Activated CD4-positive, alpha-beta T cell treated with anti-CD3 and anti-CD28 coated beads, Interleukin-10, Interleukin-2, amounts not matched to agents 100 ng/mL and 50 ng/mL, durations not matched to agents 16 hours and 8 hours (primary cell): ENCODE results near the gene ALX1.

Source experiments
- DNase-seq: peaks from one replicate; pipeline ENCODE4 v3.0.0-alpha.2; 2020

ALX1 gene

DNA sequence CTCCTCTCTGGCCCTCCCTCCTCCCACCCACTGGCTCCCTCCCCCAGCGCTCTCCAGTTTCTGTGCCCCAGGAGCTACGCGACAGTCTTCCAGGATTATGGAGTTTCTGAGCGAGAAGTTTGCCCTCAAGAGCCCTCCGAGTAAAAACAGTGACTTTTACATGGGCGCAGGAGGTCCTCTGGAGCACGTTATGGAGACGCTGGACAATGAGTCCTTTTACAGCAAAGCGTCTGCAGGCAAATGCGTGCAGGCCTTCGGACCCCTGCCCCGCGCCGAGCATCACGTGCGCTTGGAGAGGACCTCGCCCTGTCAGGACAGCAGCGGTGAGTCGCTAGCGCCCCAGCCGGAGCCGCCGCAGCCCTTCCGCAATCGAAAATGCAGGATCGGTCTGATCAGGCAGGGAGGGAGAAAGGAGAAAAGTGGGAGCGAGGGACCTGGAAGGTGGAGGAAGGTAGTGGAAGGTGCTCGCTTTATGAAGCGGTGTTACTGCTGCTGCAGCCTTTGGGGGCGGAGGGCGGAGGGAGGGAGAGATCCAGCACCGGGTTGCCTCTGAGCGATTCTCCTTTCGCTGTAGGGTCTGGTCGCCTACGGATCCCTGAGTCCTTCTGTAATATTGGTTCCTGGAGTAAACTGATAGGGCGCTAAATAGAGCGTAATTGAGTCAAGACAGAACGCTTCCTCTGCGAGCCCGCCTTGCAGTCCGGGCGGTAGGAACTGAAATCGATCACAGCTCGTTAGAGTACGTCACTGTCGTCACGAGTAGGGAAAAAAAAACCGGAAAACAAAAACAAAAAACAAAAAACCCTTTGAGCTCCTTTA is at the start of gene ALX1:
ALX1 (plus strand) TSS at position 56 of the 819 bp plus-strand sequence; CDS start at position 98, 42 bp downstream.
- DNase-seq, result peak; percentile 3

DNA sequence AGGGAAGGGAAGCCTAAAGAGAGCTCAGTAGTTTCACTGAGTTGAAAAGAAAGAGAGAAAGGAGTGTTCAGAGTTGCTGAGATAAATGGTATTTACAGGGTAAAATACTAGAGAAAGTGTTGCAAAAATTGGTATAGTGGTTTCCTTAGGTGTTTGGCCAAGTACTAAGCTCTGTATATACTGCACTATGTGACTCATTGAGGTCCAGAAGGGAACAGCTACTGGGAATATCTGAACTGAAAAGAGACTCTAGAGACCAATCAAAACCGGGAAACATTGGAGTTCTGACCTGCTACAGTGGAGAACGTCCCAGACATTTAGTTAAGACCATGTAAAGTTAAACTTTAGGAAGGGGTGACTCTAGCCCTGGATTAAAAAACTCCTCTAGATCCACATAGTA is 42.7 kb upstream of the ALX1 start:
- DNase-seq, result no peak

DNA sequence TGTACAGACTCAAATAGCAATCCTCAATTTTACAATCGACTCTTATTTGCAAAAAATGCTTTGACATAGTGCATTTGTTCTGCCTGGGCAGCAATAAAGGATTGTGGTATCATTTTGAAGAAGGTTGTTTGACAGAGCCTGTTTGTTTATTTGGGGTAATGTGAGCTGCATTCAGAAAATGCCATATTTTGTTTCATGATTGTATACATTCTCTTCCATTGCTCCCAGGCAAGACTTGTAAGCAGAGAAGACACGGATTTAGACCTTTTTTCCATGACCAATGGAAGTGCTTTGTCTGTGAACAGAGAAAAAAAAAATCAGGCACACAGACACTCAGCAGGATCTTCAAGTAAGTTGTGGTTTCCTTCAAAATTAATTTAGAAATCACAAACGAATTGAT is 35.5 kb upstream of the ALX1 start:
- DNase-seq, result no peak

DNA sequence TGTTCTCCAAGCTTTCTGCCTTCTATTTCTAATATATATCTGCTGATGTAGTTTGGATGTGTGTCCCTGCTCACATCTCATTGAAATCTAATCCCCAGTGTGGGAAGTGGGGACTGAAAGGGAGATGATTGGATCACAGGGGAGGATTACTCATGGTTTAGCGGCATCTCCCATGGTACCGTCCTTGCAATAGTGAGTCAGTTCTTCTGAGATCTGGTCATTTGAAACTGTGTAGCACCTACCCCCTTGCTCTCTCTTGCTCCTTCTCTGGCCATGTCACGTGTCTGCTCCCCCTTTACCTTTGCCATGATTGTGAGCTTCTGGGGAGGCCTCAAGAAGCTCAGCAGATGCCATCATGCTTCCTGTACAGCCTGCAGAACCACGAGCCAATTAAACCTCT is 26.2 kb upstream of the ALX1 start:
- DNase-seq, result no peak

DNA sequence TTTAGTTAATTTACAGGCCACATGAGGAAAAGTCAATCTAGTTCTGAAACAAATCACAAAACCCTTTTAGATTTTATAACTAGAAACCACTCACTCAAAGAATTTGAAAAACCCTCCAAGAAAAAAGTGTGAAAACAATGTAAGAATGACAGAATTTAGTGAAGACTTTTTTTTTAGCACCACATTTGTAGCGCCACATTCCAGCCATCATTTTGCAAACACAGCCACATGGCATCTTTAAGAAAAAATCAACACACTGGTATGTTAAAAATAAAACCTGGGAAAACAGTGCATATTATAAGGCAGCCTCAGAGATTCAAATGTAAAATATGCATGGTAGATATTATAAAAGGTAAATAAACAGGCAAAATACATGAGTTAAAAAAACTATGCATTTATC is 22.3 kb upstream of the ALX1 start:
- no peak for DNase-seq

DNA sequence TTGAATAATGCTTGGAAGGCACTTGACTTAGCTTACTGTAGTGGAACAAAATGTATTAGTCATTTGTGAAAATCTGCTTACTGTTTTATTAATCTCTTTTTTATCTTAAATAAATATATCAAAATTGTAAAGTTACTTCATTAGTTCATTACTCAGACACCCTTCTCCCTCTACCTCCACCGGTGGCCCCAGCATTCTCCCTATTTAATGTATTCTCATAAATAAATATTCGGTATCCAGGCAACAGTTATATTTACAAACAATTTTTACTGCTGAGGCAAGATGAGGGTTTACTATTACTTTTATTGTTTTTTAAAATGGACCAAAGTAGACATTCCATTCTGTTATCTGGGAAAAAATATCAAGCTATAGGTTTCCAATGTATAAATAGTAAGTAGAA is 19.6 kb upstream of the ALX1 start:
- DNase-seq, result no peak

DNA sequence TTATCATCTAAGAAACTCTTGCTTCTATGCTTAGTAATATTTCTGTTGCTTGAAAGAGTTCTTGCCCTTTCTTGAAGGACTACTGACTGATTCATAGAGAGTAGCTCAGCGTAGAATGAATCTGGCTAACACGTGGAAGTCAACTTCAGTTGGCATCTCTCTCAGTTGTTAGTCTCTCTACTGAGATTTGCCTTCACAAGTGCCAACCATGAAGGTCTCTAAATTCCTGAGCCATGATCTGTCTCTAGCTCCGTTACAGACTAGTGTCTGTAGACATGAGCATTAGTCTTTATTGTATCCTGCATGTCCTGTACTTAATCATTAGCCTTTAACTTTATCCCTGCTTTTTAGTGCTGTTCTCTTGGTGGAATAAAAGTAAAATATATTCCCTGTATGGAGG is 19.1 kb upstream of the ALX1 start:
- DNase-seq, result no peak

DNA sequence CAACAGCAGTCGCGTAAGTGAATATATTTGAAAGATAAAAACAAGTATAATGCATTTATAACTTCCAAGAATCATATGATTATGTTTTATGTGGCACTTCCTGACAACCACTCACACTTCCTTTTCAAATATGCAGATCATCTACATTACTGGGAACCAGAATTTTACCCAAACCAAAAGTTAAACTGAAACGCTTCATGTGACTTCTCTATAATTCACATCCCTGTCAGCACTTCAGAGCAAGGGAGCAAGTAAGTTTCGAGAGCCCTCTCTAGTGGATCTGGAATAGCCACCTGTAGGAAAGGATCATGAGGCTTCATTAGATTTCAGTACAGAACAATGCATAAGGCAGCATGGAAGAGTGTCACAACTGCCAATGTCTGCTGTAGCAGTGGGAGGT is 13.7 kb upstream of the ALX1 start:
- DNase-seq, result no peak

DNA sequence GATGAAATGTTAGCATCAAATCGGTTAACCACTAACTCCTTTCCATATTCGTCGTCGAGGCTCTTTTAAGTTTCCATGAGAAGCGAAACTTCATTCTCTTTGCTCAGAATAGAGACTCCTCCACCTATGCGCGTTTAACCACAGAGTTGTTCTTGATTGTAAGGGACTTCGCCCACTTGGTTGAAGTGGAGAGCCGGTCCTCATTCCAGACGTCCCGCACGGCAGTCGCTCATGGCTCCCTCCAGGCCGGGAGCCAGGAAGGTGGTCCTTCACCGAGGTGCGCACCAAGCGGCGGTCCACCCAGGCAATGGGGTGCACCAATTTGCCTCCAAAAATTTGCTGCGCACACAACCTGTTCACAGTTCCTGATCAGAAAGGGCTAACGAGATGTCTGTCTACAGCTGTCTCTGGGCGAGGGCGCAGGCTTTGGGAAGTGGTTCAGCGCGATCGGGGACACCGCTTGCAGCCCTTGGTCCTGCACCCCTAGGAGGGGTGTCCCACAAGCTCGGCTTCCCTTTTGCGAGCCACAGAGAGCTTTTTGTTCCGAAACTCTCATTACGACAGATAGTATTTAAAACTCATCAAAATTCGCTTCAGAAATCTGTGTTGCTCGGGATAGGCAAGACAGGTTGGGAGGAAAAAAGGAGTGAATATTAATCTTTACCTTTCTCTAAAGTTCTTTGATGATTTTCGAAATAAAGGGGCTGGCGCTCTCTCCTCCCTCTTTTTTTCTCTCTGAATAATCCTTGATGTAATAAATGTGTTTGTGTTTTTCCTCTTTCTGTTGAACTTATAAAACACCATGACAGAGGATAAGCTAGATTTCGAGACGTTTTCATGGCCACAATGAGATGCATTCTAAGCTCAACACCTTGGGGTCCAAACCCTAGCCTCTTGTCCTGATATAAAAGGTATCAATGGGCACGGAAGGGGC is 6.4 kb upstream of the ALX1 start:
- DNase-seq, result no peak

DNA sequence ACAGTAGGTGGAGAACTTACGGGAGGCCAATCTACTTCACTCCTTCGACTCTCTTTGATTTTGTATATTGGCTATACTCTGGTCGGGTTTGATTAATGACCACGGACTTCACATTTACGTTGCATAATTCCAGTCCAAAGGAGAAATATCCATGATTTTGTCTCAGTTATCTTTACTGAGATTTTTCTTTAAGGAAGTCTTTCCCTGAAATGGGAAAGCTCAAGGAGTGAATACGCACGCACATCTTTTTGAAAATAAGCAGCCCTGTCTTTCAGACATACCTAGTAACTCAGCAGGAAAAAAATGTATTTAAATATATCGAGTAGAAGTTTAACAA is 5.7 kb upstream of the ALX1 start:
- no peak for DNase-seq

DNA sequence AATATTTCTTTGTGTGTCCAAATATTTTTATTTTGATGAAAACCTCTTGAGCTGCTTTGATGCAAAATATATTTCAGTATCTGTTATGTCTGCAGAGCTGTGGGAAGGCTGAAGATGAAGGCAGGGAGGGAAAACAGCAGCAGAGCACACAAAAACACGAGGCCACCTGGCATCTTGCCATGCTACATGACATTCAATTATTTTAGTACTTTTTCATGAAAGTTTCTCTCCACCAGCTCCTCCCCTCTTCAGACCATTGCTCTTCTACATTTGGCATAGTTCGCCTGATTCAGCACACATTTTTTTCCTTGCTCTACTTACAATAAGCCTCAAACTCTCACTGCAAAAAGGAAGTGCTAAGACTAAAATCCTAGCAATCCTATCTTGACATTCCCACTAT is 4.6 kb upstream of the ALX1 start:
- DNase-seq, result no peak

DNA sequence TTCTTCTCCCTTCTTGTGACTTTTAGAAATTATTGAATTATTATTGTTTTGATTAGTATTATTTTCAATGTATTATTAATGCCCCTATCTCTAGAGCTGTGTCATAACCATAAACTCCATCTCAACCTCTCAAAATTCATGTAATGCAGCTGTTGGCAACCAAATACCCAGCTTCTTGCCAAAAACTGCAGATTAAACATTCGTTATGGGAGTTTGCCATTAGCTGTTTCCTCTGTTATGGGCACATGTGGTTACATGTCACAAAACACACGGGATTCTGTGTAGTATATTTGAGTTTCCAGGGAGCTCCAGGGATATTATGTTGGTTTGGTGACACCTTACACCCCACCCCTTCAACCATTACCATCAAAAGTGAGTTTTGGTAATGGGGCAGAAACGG is 2.8 kb upstream of the ALX1 start:
- no peak for DNase-seq

DNA sequence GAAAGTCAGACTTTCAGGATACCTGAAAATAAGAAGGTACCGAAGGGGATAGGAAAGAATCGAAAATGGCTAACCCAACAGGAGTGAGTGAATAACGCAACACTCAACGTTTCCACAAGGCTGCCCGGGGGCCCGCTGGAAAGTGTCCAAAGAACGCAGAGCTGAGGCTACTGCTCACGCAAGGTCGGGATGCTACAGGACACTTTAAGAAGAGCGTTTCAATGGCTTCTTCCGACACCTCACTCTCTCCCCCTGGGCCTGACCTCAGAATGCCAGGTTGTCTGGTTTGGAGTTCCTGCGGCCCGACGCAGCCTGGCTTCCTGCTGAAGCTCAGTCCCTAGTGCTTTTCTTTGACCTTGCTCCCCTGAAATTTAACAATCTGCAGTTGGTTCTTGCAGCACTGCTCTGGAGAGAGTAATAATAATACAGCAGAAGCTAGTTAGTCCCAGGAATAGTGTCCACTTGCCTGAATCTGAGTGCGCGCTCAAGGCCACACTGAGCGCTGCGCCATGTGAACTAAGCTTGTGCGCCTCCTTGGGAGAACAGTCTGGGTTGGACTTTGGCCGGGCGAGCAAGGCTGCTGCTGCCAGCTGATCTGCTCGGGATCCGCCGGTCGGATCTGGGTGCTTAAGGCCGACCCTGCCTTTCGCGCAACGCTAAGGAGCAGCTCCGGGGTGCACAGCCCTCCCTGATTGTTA is 2.0 kb upstream of the ALX1 start:
- DNase-seq, result no peak

DNA sequence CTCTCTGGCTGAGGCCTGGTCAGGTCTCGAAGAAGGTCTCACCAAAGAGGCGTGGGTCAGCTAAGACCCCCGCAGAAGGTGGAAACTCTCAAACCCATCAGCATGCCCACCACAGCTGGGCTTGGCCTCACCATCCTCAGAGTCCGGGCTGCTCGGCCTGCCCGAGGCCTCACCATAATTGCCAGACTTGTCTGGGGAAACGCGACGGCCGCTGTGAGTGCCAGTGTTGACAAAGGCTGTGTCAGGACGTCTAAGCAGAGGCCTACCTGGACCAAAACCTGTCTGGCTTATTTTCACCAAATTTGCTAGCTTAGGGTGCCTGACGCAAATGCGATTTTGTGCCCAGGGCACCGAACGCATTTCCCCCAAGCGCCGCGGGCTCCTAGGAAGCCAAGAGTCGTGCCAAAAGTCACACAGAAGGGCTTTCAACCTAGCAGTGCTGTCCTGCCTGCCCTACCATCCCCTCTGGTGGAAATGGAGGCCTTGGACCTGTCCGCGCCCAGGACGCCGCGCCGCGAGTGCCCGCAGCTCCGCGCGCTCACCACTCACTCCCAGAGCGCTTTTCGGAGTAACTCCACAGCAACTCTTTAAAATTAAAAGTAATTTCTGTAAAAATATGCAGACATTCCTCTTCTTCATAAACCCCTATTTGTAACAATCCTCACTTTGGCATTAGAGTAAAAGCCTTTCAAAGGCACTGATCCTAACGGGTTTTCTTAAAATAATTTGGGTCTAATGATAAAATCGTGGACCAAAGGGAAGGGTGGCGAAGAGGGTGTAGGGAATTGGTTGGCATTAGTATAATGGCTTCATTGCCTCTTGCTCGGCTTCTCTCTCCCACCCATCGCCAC is 1.2 kb upstream of the ALX1 start:
- no peak for DNase-seq

DNA sequence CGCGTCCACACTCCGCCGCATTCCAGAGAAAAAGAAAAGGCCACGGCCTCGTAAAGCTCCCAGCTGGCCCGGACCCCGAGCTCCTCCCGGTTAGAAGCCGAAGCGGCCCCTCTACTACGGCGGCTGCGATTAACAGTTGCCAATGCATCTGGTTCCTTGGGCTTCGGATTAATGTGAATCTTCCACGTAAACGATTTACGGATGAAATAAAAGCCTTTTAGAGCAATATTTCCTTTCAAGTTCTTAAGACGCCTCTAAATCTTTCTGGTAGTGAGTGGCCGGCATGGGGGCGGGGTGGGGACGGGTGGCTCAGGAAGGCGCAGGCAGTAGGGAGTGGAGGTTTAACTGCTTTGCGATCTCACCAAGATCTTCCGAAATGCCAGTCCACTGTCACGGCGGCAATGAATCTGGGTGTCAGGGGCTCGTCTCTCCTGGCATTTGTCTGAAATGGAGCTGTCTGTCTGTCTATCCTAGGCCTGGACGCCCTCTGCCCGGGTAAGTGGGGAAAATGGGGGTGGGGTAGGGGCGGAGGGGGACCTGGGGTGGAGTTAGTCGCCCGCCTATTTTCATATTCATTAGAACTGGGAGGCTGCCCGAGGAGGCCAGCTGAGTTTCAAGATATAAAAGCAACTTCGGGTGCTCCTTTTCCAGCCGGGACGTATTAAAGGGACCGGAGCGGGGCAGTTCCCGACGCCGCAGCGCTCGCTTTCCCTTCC is 413 bp upstream of the ALX1 start:
- DNase-seq, result no peak

DNA sequence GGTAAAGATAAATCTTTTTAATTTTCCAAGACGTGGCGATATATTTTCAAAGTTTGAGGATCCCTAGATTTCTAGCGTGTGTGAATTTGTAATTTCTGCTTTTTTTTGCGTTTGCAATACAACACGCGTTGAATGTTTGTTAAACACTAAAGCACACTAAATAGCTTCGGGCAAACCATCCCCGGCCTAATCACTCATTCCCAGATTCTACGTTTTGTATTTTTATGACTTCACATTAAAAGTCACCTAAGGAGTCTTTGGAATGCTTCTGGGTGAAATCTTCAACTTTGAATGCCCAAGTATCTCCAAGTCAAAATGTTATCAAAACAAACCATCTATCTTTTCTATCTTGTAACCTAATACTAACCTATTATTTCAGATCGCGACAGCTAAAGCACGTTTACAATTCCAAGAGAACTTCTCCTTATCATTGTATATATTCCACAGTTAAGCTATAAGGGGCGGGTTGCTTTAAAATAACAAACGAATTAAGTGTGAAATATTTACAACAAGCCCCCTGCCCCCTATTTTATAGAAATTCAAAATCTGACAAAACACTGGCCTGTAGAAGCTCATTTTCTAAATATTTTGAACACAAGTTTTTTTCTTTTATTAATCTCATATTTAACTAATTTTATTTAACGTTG is 1.1 kb downstream of the ALX1 start:
- no peak for DNase-seq

DNA sequence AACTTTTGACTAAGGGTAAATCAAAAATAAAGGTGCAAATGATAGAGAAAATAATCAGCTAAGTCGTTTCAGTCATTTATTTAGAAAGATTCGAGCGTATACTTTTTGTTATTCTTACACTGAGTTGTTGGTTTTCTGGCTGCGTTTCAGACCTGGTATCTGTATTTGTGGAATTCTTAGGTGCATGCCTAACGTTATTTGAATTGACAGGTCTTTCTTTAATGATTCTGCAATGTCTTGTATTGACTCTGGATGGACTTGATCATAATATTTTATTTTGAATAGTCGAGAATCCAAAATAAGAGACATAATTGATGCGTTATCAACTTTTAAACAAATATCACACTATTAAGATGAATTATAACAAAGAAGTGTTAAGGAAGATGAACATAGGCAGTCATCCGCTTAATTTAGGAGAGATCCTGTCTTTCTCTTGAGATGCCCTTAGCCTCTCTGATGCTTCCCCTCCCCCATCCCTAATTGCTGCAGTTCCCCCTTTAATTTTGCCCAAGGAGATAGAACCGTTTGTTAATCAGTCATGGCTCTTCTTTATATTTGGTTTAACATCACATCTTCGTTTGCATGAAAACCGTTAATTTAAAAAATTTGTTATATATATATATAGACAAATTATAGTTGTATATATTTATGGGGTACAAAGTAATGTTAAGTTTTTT is 1.8 kb downstream of the ALX1 start:
- DNase-seq, result no peak

DNA sequence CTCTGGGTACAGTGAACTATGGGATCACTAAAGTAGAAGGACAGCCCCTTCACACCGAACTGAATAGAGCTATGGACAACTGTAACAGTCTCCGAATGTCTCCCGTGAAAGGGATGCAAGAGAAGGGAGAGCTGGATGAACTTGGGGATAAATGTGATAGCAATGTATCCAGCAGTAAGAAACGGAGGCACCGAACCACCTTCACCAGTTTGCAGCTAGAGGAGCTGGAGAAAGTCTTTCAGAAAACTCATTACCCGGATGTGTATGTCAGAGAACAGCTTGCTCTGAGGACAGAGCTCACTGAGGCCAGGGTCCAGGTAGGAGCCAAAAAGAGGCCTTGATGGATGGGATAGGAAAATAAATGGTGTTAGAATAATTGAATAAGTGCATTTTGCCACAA is 3.5 kb downstream of the ALX1 start:
- DNase-seq, result no peak

DNA sequence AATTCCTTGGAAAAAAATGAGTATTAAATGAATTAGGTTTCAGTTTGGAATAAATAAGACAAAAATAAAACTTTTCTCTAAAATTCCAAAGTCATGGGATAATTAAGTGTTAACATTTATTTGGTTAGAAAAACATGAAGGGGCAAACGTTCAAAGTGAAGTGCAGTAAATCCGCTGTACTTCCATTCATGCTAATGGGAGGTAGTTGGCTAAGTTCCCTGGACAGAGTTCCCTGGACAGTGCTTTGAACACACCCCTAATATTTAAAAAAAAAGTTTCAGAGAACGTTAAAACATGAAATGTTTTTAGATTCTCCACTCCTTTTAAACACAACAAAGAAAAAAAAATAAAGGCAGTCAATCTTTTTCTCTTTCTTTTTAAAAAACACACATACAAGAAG is 16.3 kb downstream of the ALX1 start:
- no peak for DNase-seq

DNA sequence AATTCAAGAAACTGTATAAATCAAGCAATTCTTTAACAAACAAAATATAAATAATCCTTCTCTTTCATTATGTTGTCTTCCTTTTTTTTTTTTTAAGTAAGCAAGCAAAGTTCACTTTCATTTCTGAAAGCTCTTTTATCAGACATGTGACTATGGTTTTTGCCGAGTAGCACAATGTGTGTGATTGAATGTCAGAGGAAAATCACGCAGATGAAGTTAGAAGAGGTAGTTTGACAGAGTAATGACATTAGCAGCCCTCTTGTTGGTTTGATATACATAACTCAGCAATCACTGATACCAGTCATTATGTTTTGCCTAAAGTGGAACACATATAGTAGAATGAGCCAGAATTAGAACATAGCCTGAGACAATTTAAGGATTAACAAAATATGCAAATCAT is 19.0 kb downstream of the ALX1 start:
- DNase-seq, result no peak

DNA sequence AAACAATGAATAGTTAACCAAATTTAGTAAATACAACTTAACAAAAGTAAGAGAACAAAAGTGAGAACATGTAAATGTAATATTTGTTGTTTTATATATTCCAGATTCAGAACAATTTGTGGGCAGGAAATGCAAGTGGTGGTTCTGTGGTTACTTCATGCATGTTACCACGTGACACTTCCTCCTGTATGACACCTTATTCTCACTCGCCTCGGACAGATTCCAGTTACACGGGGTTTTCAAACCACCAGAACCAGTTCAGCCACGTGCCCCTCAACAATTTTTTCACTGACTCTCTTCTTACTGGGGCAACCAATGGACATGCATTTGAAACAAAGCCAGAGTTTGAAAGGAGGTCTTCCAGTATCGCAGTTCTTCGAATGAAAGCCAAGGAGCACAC is 21.0 kb downstream of the ALX1 start:
- no peak for DNase-seq
